GM12878 (cell line): ENCODE measurements around the gene ZNF391. TPM values are rescaled to one million over a fixed set of nuclear protein-coding genes. Genes with fewer than 3 reads are reported as not detected.

Source experiments
- ATAC-seq: fragments of 200-7000 bp; cut with Tn5 transposase; 3 replicates; pipeline ENCODE4 v1.9.1; 2020; ENCODE audit warnings: mild to moderate bottlenecking, moderate library complexity
- BruUV-seq: library from RNA; stranded (reverse); fragments of 400-500 nt; replicated peaks from 2 replicates; lab custom pipeline; 2021; lab: Mats Ljungman, UMichigan
- CTCF ChIA-PET: fragments of 300-600 bp; sonication (Branson Sonifier 250); formaldehyde crosslinking; extraction: SDS; loops from one replicate; lab custom pipeline; 2021; ENCODE audit warnings: inconsistent platforms; lab: Yijun Ruan, JAX
- POLR2A ChIA-PET: fragments of 350-600 bp; formaldehyde crosslinking; extraction: SDS; loops from one replicate; lab custom pipeline; 2021; ENCODE audit warnings: inconsistent platforms; lab: Charles Lee
- RAD21 ChIA-PET: fragments of 300-600 bp; sonication (Branson Sonifier 250); formaldehyde crosslinking; loops from one replicate; lab custom pipeline; 2023; ENCODE audit warnings: antibody characterized with exemption; ENCODE audit not compliant: unreplicated experiment; lab: Charles Lee
- SMC1A ChIA-PET: fragments of 300-600 bp; sonication (Branson Sonifier 250); formaldehyde crosslinking; loops from one replicate; lab custom pipeline; 2023; ENCODE audit not compliant: unreplicated experiment, uncharacterized antibody; lab: Charles Lee
- DNase-seq: peaks from one replicate; pipeline ENCODE4 v3.0.0-alpha.2; 2011; ENCODE audit warnings: low read depth, low spot score
- FAIRE-seq: peaks from 3 replicates; lab custom pipeline; 2011; peaks lifted over from hg19 to GRCh38; lab: Jason Lieb, UNC
- H2AFZ ChIP-seq: 2 replicates; pipeline ENCODE4 v1.6.0; 2011; ENCODE audit warnings: low read depth, low read length, control low read depth; ENCODE audit not compliant: control insufficient read depth
- H3K27ac ChIP-seq: 2 replicates; pipeline ENCODE4 v1.5.1; 2011; ENCODE audit warnings: control low read depth; ENCODE audit not compliant: control insufficient read depth, insufficient read depth
- H3K27me3 ChIP-seq, 2 experiments: replicated peaks in 1 of 2; 2 replicates each; pipeline versions ENCODE4 v1.6.0 to v1.6.1; 2011; ENCODE audit warnings: low read length in 1 of 2; ENCODE audit not compliant: control insufficient read depth in 2 of 2, insufficient read depth in 2 of 2
- H3K36me3 ChIP-seq, 2 experiments: 2 replicates each; pipeline ENCODE4 v1.5.1; 2011; ENCODE audit warnings: low read length in 1 of 2; ENCODE audit not compliant: control insufficient read depth in 2 of 2, insufficient read depth in 2 of 2
- H3K4me1 ChIP-seq: 2 replicates; pipeline ENCODE4 v1.6.1; 2011; ENCODE audit warnings: mild to moderate bottlenecking, low read length, moderate library complexity, mixed read lengths; ENCODE audit not compliant: control insufficient read depth, insufficient read depth
- H3K4me2 ChIP-seq: 2 replicates; pipeline ENCODE4 v1.6.0; 2011; ENCODE audit warnings: control low read depth; ENCODE audit not compliant: control insufficient read depth, insufficient read depth
- H3K4me3 ChIP-seq: fragments of 200-600 bp; sonication (generic); 2 replicates; pipeline ENCODE4 v1.5.1; 2016
- H3K79me2 ChIP-seq: 2 replicates; pipeline ENCODE4 v1.6.0; 2011; ENCODE audit warnings: low read length; ENCODE audit not compliant: control insufficient read depth, insufficient read depth
- H3K9ac ChIP-seq: 2 replicates; pipeline ENCODE4 v1.8.0; 2011; ENCODE audit warnings: low read length, control low read depth, mixed read lengths; ENCODE audit not compliant: control insufficient read depth, insufficient read depth
- H3K9me3 ChIP-seq: replicated peaks from 3 replicates; pipeline ENCODE4 v1.5.1; 2011; ENCODE audit warnings: mild to moderate bottlenecking, low read length; ENCODE audit not compliant: control insufficient read depth, insufficient read depth
- H4K20me1 ChIP-seq: 2 replicates; pipeline ENCODE4 v1.6.0; 2011; ENCODE audit not compliant: control insufficient read depth, insufficient read depth
- CEBPB ChIP-seq, 2 experiments: fragments of 150-350 bp in 1 of 2; IDR thresholded peaks; 2 replicates each; pipeline ENCODE4 v1.6.1; 2012 to 2014; ENCODE audit warnings: low read depth in 2 of 2, low read length in 2 of 2, borderline replicate concordance in 1 of 2, inconsistent platforms in 1 of 2
- CEBPZ ChIP-seq: fragments of 150-350 bp; IDR thresholded peaks from 2 replicates; pipeline ENCODE4 v1.6.1; 2016; ENCODE audit warnings: low read depth, low read length
- CREB1 ChIP-seq: IDR thresholded peaks from 2 replicates; pipeline ENCODE4 v1.6.1; 2012; ENCODE audit warnings: low read depth, mild to moderate bottlenecking, inconsistent platforms
- EED ChIP-seq: sonication (generic); IDR thresholded peaks from 2 replicates; pipeline ENCODE4 v1.6.1; 2016; ENCODE audit warnings: antibody characterized with exemption, low read depth
- EGR1 ChIP-seq, 2 experiments: IDR thresholded peaks; 1 replicate in 1 of 2; 2 replicates in 1 of 2; pipeline ENCODE4 v1.6.1; 2011 to 2012; ENCODE audit warnings: low read depth in 2 of 2, low read length in 2 of 2, borderline replicate concordance in 1 of 2, mild to moderate bottlenecking in 1 of 2, moderate library complexity in 1 of 2
- ETV6 ChIP-seq, 2 experiments: fragments of 450-650 bp in 1 of 2; IDR thresholded peaks in 1 of 2; conservative IDR thresholded peaks in 1 of 2; 2 replicates each; pipeline ENCODE4 v1.6.1; 2014; ENCODE audit warnings: antibody characterized with exemption in 1 of 2, borderline replicate concordance in 1 of 2, low read depth in 1 of 2, mild to moderate bottlenecking in 1 of 2, moderate library complexity in 1 of 2
- FOXK2 ChIP-seq: fragments of 450-650 bp; IDR thresholded peaks from 2 replicates; pipeline ENCODE4 v1.6.1; 2017; ENCODE audit warnings: mild to moderate bottlenecking, moderate library complexity
- FOXM1 ChIP-seq: IDR thresholded peaks from 2 replicates; pipeline ENCODE4 v1.6.1; 2012; ENCODE audit warnings: low read depth, mild to moderate bottlenecking, inconsistent platforms, low read length, moderate library complexity
- JUNB ChIP-seq: IDR thresholded peaks from 2 replicates; pipeline ENCODE4 v1.6.1; 2016; ENCODE audit warnings: antibody characterized with exemption, mild to moderate bottlenecking
- MTA3 ChIP-seq: IDR thresholded peaks from 2 replicates; pipeline ENCODE4 v1.6.1; 2012; ENCODE audit warnings: low read length, inconsistent platforms, borderline replicate concordance
- NR2C2 ChIP-seq: IDR thresholded peaks from 2 replicates; pipeline ENCODE4 v1.6.1; 2011; ENCODE audit warnings: borderline replicate concordance, low read depth; ENCODE audit not compliant: control insufficient read depth, insufficient read length
- PAX5 ChIP-seq: IDR thresholded peaks from 2 replicates; pipeline ENCODE4 v1.6.1; 2011; ENCODE audit warnings: low read depth, low read length, borderline replicate concordance
- PAX8 ChIP-seq: fragments of 450-650 bp; IDR thresholded peaks from 2 replicates; pipeline ENCODE4 v1.6.1; 2017; ENCODE audit warnings: mild to moderate bottlenecking, moderate library complexity
- SMC3 ChIP-seq: IDR thresholded peaks from 2 replicates; pipeline ENCODE4 v1.6.1; 2011; ENCODE audit warnings: low read length, improper control_type of control experiment, borderline replicate concordance
- SREBF2 ChIP-seq: IDR thresholded peaks from 2 replicates; pipeline ENCODE4 v1.6.1; 2012; ENCODE audit warnings: mild to moderate bottlenecking, low read length
- SUZ12 ChIP-seq: fragments of 200-600 bp; sonication (generic); IDR thresholded peaks from one replicate; pipeline ENCODE4 v1.6.1; 2018; ENCODE audit warnings: antibody characterized with exemption, mild to moderate bottlenecking; ENCODE audit not compliant: unreplicated experiment
- TBL1XR1 ChIP-seq: IDR thresholded peaks from 2 replicates; pipeline ENCODE4 v1.6.1; 2012; ENCODE audit warnings: low read depth, low read length, improper control_type of control experiment
- TCF7 ChIP-seq: IDR thresholded peaks from 2 replicates; pipeline ENCODE4 v1.6.1; 2014; ENCODE audit warnings: antibody characterized with exemption, borderline replicate concordance
- ZZZ3 ChIP-seq: IDR thresholded peaks from 2 replicates; pipeline ENCODE4 v1.6.1; 2011; ENCODE audit warnings: low read depth; ENCODE audit not compliant: control insufficient read depth, insufficient read length
- WGBS: methylation state at CpG from one replicate; pipeline ENCODE4 v1.1.6; 2016; ENCODE audit warnings: low lambda C conversion rate; ENCODE audit not compliant: insufficient replicate concordance, insufficient coverage; ENCODE audit errors: missing lambda C conversion rate; 5-methylcytosine and 5-hydroxymethylcytosine counted together
- in situ Hi-C: fragments of 300-500 bp; cut with MboI; formaldehyde crosslinking; loops from 9 replicates; pipeline ENCODE4 v1.14.3; 2018; ENCODE audit warnings: mixed read lengths
- intact Hi-C: fragments of 100-400 bp; cut with micrococcal nuclease; formaldehyde crosslinking; loops from one replicate; pipeline ENCODE4 v1.14.2; 2022; ENCODE audit not compliant: unreplicated experiment
- polyA plus RNA-seq, 11 experiments: library from polyadenylated mRNA; depleted of rRNA in 4 of 11; unstranded in 6 of 11; stranded (reverse) in 5 of 11; fragments of >200 nt; fragmentation: Nextera tagmentation in 4 of 11; fragmentation: Illumina TruSeq in 1 of 11; extraction: Ambion mirVana in 4 of 11; extraction: Trizol in 1 of 11; gene quantifications; 1 replicate in 1 of 11; 2 replicates in 10 of 11; pipeline versions ENCODE4 v1.2.1 to v1.2.3, GENCODE V29; 2011 to 2016; ENCODE audit warnings: inconsistent platforms in 2 of 11, missing spikeins in 2 of 11, low read depth in 1 of 11
- total RNA-seq, 4 experiments: library from RNA; depleted of rRNA in 3 of 4; stranded (reverse); fragments of >200 nt in 3 of 4; fragmentation: Illumina TruSeq in 1 of 4; extraction: Trizol in 1 of 4; gene quantifications; 2 replicates each; pipeline versions ENCODE4 v1.2.1 to v1.2.3, GENCODE V29; 2013 to 2021
- TF ChIP-seq, protein P1 (sequence below): IDR thresholded peaks from 2 replicates; pipeline ENCODE4 v1.6.1; 2012; ENCODE audit warnings: low read depth, low read length, improper control_type of control experiment

The ZNF391 gene
- total and polyA plus RNA-seq, 10 of the 15 experiments (the other 5 are each of a cell fraction or from before 2014, with no cell fraction given): 0.42 to 1.9 (median 1.0) TPM

GRCh38 chr6:27392623-27393022 lies 4.1 kb downstream of the ZNF391 start:
- Histone ChIP-seq H3K36me3 (no peaks in the 10 kb centered on the region), H3K9me3 (no peaks in the 10 kb centered on the region; the same call in 2 of the 3 replicates), H3K4me1 (no peaks in the 10 kb centered on the region), H3K27ac (no peak overlapping the region), H2AFZ (no peak overlapping the region), H4K20me1 (no peaks in the 10 kb centered on the region), H3K79me2 (no peaks in the 10 kb centered on the region), H3K4me3 (no peak overlapping the region), H3K9ac (no peak overlapping the region), H3K4me2 (no peak overlapping the region), H3K27me3 (no peaks in the 10 kb centered on the region)
- FAIRE-seq: no peak
- POLR2A ChIA-PET: no interaction called here
- SMC1A ChIA-PET: no interaction called here
- 53% methylated on average over 1 of the region's 1 CpG for WGBS
- no peak for TF ChIP-seq TCF7
- no peak for TF ChIP-seq SUZ12
- no peak for TF ChIP-seq NR2C2
- TF ChIP-seq SMC3: no peak
- TF ChIP-seq JUNB: no peak
- TF ChIP-seq ETV6 (conservative IDR thresholded peaks at IDR 0.05 in 1 of 2, IDR thresholded peaks at IDR 0.05 in 1 of 2; ENCODE audit: borderline replicate concordance in 1 of 2, low read depth in 1 of 2): no peak
- TF ChIP-seq CEBPZ: no peak
- TF ChIP-seq PAX5: no peak
- no peak for TF ChIP-seq MTA3
- TF ChIP-seq SREBF2: no peak
- no peak for TF ChIP-seq EGR1 (IDR thresholded peaks at IDR 0.05; ENCODE audit: borderline replicate concordance in 1 of 2, low read depth in 2 of 2, low read length in 2 of 2)
- no peak for TF ChIP-seq PAX8
- TF ChIP-seq EED: no peak
- no peak for TF ChIP-seq CEBPB (IDR thresholded peaks at IDR 0.05; ENCODE audit: borderline replicate concordance in 1 of 2, low read depth in 2 of 2, low read length in 2 of 2)
- TF ChIP-seq TBL1XR1: no peak
- TF ChIP-seq CREB1: no peak
- no peak for TF ChIP-seq FOXK2
- no peak for TF ChIP-seq ZZZ3
- TF ChIP-seq FOXM1: no peak
- TF ChIP-seq, protein P1, sequence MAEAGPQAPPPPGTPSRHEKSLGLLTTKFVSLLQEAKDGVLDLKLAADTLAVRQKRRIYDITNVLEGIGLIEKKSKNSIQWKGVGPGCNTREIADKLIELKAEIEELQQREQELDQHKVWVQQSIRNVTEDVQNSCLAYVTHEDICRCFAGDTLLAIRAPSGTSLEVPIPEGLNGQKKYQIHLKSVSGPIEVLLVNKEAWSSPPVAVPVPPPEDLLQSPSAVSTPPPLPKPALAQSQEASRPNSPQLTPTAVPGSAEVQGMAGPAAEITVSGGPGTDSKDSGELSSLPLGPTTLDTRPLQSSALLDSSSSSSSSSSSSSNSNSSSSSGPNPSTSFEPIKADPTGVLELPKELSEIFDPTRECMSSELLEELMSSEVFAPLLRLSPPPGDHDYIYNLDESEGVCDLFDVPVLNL: no peak
- in situ Hi-C loops (loop anchor here (25.0 kb wide), 1 partner anchor 730 kb away; the partner anchor contains the start of gene ZNF322), intact Hi-C loops (no loop called here)
- RAD21 ChIA-PET: no interaction called here
- no peak for DNase-seq
- BruUV-seq: no TSS peak
- no peak for ATAC-seq
- CTCF ChIA-PET: no interaction called here
